SKM-1 treated with dmso at 0.1 percent for 144 hours (cell line): ENCODE results near the gene KCNJ6.
"Not testable (repeated sequence)": the region's sequence is repeated elsewhere in the genome, so short reads cannot be mapped to it uniquely, and the experiment has no call there.

Experiments
- DNase-seq: peaks from one replicate; lab custom pipeline; 2025; ENCODE audit not compliant: unreplicated experiment; lab: John Stamatoyannopoulos, UW

KCNJ6 gene

DNA sequence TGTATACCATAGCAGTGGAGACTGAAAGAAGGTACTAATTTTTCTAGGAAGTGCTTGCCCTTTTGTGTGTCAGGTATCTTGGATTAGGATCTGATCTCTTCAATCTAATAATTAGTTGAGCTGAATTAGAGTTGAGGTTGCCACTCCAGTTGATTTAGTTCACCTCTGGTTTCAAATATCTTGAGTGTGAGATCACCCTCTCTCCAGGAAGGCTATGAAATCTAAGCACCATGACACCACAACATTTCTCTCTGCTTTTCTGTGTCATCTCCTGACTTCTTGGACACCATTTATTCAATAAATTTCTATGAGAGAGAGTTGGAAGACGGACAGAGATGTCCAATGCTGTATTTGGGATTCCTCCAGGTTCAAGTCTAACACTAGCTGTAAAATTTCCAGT lies 336.9 kb downstream of the KCNJ6 start:
- DNase-seq, result no peak

DNA sequence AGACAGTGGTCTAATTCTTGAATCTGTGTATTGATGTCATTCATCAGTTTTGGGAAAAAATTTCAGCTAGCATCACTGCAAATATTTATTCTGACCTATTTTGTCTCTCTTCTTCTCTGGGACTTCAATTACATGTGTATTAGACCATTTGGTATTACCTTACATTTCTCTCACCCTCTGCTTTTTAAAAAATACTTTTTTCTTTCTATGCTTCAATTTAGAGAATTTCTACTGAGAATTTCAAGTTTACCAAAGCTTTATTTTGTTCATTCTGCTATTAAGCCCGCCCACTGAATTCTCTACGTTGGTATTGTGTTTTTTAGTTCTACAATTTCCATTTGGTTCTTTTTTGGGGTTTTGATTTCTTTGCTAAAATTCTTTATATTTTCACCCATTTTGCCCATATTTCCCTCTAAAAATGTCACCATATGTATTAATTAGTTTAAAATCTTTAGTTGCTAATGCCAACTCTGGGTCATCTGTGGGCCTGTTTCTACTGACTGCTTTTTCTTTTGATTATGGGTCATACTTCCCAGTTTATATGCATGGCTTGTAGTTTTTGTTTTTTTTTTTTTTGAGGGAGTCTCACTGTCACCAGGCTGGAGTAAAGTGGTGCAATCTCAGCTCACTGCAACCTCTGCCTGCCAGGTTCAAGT lies 337.7 kb downstream of the KCNJ6 start:
- DNase-seq, result no peak

DNA sequence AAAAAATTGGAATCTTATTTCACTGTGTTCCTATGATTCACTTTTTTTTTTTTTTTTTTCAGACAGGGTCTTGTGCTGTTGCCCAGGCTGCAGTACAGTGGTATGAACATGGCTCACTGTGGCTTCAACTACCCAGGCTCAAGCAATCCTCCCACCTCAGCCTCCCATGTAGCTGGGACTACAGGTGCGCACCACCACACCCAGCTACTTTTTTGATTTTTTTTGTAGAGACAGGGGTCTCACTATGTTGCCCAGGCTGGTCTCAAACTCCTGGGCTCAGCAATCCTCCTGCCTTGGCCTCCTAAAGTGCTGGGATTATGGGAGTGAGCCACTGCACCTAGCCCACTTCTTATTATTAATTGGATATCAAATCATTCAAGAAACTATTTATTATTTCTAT lies 339.3 kb downstream of the KCNJ6 start:
- DNase-seq, result not testable (repeated sequence)

DNA sequence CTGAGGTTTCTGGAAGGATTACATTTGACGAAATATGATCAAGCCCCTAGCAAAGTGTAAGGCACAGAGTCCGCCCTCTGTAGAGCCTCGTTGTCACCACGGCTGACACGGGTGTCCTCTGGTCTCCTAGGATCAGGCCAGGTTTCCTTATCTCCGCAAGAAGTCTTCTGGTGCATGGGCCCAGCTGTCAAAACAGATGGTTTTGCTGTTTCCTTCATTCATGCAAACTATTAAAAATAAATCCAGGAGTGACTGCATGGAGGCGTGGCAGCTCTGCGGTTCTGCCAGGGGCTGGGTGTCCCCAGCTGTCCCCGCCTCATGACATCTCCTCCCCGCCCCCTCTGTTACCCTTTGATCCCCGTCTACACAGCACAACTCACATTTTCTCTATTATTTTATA lies 340.7 kb downstream of the KCNJ6 start:
- no peak for DNase-seq

DNA sequence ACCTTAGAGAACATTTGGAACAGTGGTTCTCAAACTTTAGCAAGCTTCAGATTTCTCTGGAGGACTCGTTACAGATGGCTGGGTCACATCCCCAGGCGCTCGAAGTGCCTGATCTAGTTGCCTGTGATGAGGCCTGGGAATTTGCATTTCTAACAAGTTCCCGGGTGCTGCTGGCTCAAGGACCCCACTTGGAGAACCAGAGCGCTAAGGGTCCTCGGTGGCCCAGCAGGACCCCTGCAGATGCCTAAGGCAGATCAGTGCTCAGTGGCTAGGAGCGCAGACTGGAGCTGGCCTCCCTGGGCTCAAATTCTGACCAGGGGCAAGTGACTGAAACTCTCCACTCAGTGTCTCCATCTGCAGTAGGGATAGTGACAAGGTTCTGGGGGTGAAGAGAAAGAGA lies 341.5 kb downstream of the KCNJ6 start:
- DNase-seq, result no peak

DNA sequence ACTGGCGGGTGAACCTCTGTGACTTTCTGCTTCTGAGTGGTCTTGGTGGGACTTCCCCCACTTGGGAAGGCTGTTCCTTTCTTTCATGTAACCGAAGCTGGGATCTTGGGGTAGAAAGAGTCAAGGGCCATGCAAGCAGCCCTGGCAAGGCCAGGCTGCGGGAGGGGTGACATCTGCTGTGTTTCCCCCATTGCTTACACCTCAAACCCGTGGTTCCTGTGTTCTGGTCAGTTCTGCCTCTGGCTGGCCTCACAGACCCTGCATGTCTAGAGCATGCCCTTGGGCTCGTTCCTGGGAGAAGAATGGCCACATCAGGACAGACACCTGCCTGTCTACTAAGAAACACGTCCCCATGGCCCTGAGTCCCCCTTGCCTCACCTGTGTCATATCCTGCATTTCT lies 341.9 kb downstream of the KCNJ6 start:
- no peak for DNase-seq

DNA sequence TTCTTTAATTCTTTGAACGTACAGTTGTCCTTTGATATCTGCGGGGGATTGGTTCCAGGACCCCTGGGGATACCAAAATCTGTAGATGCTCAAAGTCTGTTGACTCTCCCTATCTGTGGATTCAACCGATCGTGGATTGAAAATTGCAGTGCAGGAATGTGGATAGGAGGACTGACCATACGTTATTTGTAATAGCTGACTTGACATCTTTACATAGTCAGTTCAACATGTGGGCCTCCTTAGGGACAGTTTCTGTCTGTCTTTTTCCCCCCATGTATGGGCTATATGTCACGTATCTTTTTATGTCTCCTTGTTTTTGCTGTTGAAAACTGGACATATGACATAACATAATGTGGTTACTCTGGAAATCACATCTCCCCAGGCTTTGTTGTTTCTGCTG lies 344.8 kb downstream of the KCNJ6 start:
- no peak for DNase-seq

DNA sequence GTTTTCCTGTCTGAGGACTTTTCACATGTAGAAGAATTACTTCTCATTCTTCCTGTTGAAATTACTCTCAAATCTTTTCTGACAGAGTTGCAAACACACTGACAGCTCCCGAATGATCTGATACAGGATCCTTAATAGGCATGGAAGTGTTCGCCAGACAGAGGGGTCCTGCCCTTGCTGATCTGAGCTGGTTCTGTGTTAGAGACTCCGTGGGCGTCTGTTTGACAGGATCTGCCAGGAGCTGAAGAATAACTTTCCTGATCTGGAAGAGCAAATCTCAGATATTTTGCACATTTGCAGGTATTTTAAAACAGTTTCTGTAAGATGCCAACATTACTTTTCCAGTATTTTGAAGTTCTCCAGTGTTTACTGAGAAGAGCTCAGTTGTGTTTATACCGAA lies 347.3 kb downstream of the KCNJ6 start:
- no peak for DNase-seq

DNA sequence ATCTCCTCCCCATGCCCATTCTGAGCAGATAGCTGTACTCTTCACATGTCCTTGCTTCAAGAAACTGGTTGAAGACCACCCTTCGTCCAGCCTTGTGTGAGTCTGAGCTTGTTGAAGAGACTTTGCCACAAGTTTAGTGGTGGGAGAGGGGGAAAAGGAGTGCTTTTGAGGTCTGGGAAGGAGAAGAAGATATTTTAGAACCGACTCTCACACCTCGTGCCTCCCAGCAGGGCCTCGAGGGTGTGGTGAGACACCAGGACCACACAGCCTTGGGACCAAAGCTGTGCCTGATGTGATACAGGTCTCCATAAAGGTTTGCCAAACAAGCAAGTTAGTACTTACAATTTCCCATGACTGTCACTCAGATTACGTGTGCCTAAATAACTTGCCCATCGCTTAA lies 347.8 kb downstream of the KCNJ6 start:
- no peak for DNase-seq

DNA sequence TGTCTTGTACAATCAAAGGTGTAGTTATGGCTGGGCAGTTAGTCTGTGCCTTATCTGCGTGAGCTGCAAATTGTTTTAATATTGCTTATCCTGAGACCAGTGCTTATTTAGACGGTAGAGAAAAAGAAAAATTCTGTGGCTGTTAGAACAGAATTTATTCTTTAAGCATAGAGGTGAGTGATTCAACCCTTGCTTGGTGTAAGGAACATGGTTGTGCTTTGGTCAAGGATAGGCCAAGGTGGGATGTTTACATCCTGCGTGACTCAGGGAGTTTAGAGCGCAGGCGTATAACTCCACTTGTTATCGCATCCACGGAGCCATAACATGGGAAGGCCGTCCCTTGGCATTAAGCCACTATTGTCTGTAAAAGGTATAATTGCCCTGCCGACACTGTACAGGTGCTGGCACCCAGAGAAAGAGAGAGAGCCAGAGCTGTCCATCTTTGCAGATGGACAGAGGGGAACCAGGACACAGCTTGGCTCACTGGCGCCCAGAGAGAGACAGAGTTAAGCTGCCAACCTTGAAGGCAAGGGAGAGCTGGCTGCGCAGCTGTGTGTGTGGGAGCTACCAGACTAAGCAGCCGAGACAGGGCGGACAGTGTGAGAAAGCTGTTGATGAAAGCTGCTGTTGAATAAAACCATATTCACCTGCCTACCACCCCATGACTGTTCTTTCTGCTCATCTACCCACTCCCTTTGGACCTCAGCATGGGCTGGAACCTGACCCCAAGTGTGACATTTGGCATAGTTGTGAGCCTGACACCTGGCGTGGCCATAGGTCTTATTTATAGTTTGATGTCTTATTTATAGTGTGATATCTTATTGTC lies 349.3 kb downstream of the KCNJ6 start:
- no peak for DNase-seq

DNA sequence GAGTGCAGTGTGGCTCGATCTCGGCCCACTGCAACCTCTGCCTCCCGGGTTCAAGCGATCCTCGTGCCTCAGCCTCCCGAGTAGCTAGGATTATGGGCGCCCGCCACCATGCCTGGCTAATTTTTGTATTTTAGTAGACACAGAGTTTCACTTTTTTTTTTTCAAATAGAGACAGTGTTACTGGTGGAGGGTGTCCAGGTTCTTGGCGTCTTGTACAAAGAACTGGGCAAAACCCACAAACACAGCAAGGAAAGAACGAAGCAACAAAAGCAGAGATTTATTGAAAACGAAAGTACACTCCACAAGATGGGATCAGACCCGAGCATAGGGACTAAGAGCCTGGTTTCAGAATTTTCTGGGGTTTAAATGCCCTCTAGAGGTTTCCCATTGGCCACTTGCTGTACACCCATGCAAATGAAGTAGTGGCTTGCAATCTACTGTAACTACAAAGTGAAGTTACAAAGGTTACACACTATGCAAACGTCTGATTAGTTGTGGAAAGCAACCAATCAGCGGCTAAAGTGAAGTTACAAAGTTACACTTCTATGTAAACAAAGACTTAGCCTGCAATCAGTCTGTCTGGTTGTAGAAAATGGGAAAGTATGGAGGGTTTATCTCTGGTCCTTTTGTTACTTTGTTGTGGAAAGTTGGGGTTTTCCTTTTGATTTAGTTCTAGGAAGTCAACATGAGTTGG lies 350.6 kb downstream of the KCNJ6 start:
- DNase-seq, result no peak

DNA sequence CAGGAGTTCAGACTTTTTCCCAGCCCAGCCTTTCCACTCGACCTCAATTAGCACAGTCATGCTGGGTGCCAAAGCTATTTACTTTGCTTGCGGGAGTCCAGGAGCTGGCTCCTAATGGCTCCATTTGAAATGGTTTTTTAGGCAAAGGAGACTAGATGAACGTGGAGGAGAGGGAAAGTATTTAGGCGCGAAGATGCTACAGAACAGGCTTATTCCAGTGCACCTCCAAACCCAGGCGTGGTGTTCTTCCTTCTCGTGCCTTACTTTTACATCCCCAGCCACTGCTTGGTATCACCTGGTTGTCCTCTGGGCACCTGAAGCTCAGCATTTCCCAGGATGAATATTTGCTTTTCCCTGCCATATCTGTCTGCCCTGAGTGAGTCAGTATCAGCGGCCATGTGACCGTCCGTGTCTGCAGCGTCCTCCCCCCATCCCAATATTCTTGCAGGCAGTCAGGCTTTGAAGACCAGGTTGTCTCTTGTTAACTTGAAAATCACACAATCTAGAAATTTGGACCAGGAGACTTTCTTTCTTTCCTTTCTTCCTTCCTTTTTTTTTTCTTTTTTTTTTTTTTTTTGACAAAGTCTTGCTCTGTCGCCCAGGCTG lies 351.2 kb downstream of the KCNJ6 start:
- no peak for DNase-seq

DNA sequence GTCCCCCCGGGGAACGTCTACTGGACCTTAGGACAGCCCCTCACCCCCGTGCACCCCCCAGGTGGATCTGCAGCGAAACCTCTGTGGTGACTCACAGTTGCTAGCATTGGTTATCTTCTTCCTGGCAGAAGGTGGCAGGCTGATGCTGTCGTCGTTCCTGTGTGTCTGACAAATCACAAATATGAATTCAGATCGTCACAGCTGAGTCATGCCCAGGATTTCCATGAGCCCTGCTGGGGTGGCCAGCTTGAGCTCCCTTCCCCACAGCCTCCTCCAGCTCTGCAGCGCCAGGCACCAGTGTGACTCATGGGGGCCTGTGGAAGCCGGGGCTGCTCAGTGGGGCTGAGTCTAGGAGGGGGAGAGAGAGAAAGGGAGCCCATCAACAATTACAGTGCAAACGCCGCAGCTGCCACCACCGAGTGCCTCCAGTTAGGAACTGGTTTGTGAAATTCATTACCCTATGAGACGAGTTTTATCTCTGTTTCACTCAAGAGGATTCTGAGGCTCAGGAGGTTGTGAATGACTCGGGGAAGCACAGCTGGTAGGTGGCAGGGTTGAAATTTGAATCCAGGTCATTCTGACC lies 351.8 kb downstream of the KCNJ6 start:
- DNase-seq, result no peak

DNA sequence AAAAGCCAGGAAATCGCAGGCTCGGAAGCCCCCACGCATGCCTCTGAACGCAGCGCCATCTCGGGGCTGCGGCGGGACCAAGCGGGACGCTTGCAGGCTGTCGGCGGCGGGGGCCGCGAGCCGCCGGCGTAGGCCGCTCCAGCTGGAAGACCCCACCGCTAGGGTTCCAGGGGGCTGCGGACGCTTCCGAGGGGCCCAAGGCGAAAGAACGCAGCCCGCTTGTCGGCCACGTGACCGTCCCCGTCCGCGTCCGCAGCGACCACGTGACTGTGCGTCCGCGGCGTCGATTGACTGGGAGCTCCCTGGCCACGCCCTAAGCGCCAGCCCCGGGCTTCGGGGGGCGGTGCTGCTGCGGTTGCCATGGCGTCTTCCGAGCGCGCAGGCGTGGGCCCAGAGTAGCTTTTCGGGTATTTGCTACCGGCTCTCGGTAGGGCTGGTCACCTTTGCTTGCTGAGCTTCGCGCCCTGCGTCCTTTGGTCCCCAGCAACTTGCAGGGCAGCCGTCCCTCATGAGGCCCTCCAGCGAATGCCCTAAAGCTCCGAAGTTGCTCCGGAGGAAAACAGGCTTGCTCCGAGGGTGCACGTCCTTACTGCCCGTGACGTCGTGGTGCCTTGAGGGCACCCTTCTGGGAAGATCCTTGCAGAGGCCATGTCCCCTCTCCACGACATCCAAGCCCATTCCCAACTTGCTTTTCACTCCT lies 352.5 kb downstream of the KCNJ6 start:
- peak; percentile 69 for DNase-seq

DNA sequence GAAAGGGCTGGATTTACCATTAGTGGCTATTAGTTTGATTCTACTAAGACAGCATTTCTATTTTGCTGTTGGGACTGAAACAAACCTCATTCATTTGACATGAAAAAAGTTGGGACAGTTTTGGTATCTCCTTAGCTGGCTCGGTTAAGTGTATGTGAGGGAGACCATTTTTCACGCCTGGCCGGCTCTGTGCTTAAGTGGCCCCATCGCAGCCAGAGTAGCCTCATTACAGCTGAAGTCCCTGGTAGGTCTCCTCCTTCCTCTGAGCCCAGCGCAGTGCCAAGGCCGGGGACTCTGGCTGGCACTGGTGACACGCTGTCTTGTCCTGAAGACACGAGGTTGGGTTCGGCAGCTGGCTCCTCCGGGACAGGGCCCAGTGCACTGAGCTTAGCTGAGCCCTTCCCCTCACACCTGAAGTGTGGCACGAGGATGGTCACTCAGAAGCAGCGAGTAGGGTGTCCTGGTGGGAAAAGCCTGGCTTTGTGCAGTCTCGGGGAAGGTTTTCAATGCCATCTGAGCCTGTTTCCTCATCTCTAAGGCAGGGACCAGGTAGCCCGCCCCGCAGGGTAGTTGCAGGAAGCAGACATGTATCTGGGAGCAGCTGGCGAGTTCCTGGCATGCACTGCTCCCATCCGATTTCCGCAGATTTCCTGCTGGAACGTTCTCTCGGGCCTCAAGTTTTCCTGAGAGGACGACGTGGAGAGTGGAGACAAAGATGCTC lies 353.2 kb downstream of the KCNJ6 start:
- no peak for DNase-seq

DNA sequence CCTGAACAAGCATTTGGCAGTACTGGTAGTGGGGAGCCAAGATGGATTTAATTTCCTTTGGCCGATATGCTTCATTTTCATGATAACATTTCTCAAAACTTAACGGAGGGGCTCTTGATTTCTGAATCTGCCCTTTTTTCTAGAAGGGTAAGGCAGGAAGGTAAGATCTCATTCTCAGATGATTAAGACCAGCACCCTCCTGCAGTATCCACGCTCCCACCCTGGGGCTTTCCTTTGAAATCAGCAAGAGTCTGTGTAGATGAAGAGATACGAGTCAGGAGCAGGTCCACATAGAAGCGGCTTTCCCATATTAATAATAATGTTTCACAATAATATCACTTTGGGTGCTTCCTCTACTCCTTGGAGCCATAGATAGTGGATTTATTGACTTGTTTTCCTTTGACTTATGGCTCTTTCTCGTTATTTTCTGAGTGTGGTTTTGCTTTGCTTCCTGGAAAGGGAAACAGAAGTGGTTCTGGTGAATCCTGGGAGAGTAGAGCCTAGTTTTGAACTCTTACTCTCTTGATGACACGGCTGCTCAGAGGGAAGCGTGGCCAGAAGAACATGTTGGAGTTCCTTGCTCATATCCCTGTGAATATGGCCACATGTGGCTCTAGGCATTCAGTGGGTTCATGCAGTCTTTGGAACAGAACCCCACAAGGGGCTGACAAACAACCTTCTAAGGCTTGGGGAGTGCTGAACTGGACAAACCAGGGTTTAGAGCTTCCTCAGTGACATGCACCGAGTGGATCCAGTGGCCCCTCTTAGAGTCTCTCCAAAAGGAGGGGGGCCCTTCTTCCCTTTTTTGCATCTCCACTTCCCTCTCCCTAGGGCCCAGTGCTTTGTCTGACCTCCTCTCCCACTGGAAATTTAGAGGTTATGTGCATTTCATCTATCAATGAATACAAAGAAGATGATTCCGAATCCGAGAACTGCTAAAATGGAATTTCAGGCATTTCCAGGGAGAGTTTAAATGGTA lies 354.0 kb downstream of the KCNJ6 start:
- no peak for DNase-seq

DNA sequence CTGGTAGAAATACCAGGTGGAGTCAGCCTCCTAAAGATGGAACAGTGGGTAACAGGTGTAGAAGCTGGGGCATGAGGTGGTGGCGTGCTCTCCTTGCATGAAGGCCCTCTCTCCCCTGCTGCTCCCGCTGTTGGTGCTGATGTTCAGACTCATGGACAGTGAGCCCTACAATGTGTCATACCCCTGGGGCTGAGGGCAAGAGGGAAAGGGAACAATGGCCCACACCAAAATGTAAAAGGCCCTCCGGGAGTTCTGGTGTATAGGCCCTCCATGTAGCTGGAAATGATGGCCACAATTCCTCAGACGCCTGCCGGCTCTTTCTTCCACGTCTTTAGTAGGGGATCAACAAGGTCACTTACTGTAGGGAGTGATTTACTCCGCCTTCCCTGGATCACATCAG lies 354.8 kb downstream of the KCNJ6 start:
- no peak for DNase-seq

DNA sequence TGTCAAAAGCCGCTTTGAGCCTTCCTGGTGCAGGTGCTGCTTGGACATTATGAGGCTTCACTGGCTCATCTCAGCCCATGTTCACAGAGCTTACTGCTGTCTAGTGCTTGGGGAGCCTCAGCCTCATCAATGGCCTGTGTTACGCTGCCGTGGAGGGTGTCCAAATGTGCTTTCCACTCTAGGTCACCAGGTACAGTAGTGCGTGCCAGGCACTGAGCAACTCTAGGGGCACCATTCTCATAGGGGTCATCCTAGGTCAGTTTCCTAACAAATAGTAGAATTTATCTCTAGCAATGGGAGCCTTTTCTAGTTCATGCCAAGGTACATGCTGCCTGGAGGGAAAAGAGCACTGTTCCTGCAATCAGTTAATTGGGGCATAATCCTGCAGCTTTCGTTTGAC lies 355.9 kb downstream of the KCNJ6 start:
- no peak for DNase-seq

DNA sequence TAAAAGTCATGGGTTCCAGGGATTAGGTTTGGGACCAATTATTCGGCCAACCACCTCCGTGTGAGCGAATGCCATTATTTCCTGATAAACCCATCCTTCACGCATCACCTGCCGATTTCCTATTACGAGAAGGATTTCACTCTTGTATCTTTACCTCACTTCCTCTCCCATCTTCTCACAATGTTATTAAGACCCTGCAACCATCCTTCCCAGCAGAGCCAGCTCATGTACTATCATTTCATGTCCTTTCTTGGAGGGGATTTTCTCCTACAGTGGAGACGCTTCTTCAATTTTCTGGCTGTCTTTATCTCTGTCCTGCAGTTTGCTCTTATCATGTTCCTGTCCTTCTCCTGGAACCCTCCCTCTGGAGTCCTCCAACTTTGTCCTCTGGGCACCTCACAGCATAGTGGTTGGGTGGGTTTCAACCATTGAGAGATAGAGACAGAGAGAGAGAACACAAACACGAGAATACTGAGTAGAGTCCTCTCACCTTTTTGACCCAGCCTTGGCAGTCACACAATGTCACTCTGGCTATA lies 357.5 kb downstream of the KCNJ6 start:
- DNase-seq, result no peak
